Fibroblast of lung (primary cell): ENCODE measurements around the gene SPINK6. TPM values are rescaled to one million over a fixed set of nuclear protein-coding genes. Genes with fewer than 3 reads are reported as not detected.

Experiments
- DNase-seq, 2 donors: peaks; one replicate each; pipeline versions ENCODE4 v3.0.0 to v3.0.0-alpha.2; 2010; ENCODE audit warnings: low read depth in 2 of 2
- H2AFZ ChIP-seq: 2 replicates; pipeline ENCODE4 v1.5.1; 2012; ENCODE audit warnings: low read length, control low read depth, inconsistent platforms
- H3K27ac ChIP-seq: 2 replicates; pipeline ENCODE4 v1.5.1; 2011; ENCODE audit warnings: low read length, control low read depth; ENCODE audit not compliant: insufficient read depth
- H3K27me3 ChIP-seq: 2 replicates; pipeline ENCODE4 v1.5.1; 2011; ENCODE audit warnings: mild to moderate bottlenecking, low read length; ENCODE audit not compliant: control insufficient read depth, insufficient read depth
- H3K36me3 ChIP-seq: 2 replicates; pipeline ENCODE4 v1.5.1; 2011; ENCODE audit warnings: low read length; ENCODE audit not compliant: control insufficient read depth, insufficient read depth
- H3K4me1 ChIP-seq: 2 replicates; pipeline ENCODE4 v1.5.1; 2011; ENCODE audit warnings: low read length; ENCODE audit not compliant: control insufficient read depth, insufficient read depth; ENCODE audit errors: extremely low read depth
- H3K4me2 ChIP-seq: 2 replicates; pipeline ENCODE4 v1.5.1; 2011; ENCODE audit warnings: low read length, control low read depth; ENCODE audit not compliant: insufficient read depth; ENCODE audit errors: extremely low read depth
- H3K4me3 ChIP-seq, 4 experiments: fragments of 200-600 bp in 1 of 4; sonication (generic) in 1 of 4; replicated peaks in 1 of 4; 2 replicates each; pipeline ENCODE4 v1.5.1; 2011 to 2016; ENCODE audit warnings: low read length in 4 of 4, low read depth in 3 of 4, mild to moderate bottlenecking in 3 of 4, control low read depth in 2 of 4, inconsistent platforms in 1 of 4, mixed read lengths in 1 of 4; ENCODE audit not compliant: insufficient read depth in 1 of 4; ENCODE audit errors: control extremely low read depth in 1 of 4
- H3K79me2 ChIP-seq: 2 replicates; pipeline ENCODE4 v1.5.1; 2012; ENCODE audit warnings: mild to moderate bottlenecking, low read length, inconsistent platforms; ENCODE audit not compliant: control insufficient read depth, insufficient read depth
- H3K9ac ChIP-seq: 2 replicates; pipeline ENCODE4 v1.5.1; 2011; ENCODE audit warnings: mild to moderate bottlenecking, low read length, control low read depth; ENCODE audit not compliant: insufficient read depth
- H3K9me3 ChIP-seq: 2 replicates; pipeline ENCODE4 v1.5.1; 2012; ENCODE audit warnings: low read depth, low read length; ENCODE audit not compliant: control insufficient read depth, insufficient read depth
- H4K20me1 ChIP-seq: 2 replicates; pipeline ENCODE4 v1.5.1; 2011; ENCODE audit warnings: low read length; ENCODE audit not compliant: control insufficient read depth, insufficient read depth; ENCODE audit errors: extremely low read depth
- CTCF ChIP-seq, 2 donors: IDR thresholded peaks in 1 of 2; conservative IDR thresholded peaks in 1 of 2; 1 replicate in 1 of 2; 2 replicates in 1 of 2; pipeline ENCODE4 v1.5.1; 2011 to 2012; ENCODE audit warnings: low read length in 2 of 2, control low read depth in 1 of 2, inconsistent platforms in 1 of 2, low read depth in 1 of 2, mild to moderate bottlenecking in 1 of 2
- EZH2 ChIP-seq: IDR thresholded peaks from 2 replicates; pipeline ENCODE4 v1.5.1; 2012; ENCODE audit warnings: low read length, control low read depth, mild to moderate bottlenecking; ENCODE audit errors: missing control alignments
- polyA plus RNA-seq, 2 donors: library from polyadenylated mRNA; depleted of rRNA in 1 of 2; stranded (reverse) in 1 of 2; unstranded in 1 of 2; fragments of >200 nt; gene quantifications; 2 replicates each; pipeline ENCODE4 v1.2.1, GENCODE V29; 2011 to 2012; ENCODE audit warnings: missing spikeins in 1 of 2
- total RNA-seq: library from RNA; depleted of rRNA; stranded (reverse); fragments of >200 nt; gene quantifications from 2 replicates; pipeline ENCODE4 v1.2.1, GENCODE V29; 2014

Gene SPINK6
- total and polyA plus RNA-seq, 2 donors (not counting 1 experiment from before 2014, with no cell fraction given), result not detected

DNA sequence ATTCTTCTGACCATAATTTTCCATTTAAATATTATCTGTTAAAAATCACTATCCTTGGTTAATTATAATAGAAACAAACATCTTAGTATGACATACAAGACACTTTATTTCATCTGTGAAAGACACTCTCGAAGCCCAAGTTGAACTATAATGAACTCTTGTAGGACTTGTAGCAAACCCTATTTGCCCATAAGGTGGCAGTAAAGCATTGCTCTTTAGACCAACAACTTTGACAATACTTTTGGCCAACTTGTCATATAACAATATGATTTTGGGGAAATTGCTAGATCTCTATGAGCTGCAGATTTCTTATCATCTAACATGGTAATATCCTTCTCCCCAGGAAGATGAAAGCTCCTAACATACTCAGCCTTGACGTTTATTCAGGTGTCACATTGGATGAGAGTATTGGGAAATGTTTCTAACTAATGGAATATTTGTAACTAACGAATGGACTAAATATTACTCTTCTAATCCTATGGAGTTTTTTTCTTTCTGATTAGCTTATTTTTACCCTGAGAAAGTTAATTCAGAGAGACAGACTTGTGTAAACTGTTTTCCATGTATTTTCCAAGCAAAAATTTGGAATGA lies 23.5 kb upstream of the SPINK6 start:
- H3K9ac ChIP-seq, result no peak overlapping the region
- no peaks in the 10 kb centered on the region for H3K27me3 ChIP-seq
- no peak overlapping the region for H3K27ac ChIP-seq
- no peak overlapping the region for H3K4me3 ChIP-seq
- no peak overlapping the region for H2AFZ ChIP-seq
- H4K20me1 ChIP-seq, result no peaks in the 10 kb centered on the region
- H3K4me2 ChIP-seq, result no peak overlapping the region
- TF ChIP-seq CTCF (conservative IDR thresholded peaks at IDR 0.05 in 1 of 2, IDR thresholded peaks at IDR 0.05 in 1 of 2; ENCODE audit: low read depth in 1 of 2, low read length in 2 of 2), result peak; percentile 72 to 77
- no peak for TF ChIP-seq EZH2
- no peaks in the 10 kb centered on the region for H3K79me2 ChIP-seq
- no peaks in the 10 kb centered on the region for H3K9me3 ChIP-seq
- H3K4me1 ChIP-seq, result no peaks in the 10 kb centered on the region
- H3K36me3 ChIP-seq, result no peaks in the 10 kb centered on the region
- DNase-seq, result peak; percentile 56 to 84

DNA sequence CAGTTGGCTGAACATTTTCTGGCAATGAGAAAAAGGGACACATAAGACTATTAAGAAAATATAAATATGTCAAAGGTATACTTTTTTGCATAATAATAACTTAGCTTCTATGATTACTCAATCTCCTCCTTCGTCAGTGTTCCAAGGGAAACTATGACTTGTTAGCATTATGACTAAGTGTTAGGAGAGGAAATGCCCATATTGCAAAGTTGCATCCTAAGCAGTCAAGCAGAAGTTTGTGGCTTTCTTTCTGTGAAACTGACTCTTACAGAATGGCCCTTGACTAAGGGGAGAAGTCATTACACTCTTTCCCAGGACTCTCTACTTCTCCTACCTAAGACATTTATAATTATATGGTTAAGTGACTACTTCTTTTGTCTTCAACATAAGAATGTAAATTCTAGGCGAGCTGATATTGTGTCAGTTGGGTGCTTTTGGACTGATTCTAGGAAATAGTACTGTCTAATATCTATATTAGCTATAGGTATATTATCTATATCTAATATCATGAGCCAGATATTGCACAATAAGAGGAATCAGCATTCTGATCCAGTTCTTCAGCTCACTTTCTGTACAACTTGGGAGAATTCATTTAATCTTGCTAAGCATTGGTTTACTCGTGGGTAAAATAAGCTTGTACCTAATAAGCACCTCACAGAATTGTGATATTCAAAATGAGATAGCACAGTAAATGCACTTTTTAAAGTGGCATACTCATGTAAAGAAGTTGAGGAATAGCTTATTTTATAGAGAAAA lies 16.4 kb upstream of the SPINK6 start:
- TF ChIP-seq CTCF (conservative IDR thresholded peaks at IDR 0.05 in 1 of 2, IDR thresholded peaks at IDR 0.05 in 1 of 2; ENCODE audit: low read depth in 1 of 2, low read length in 2 of 2) (no peak), EZH2 (no peak)
- Histone ChIP-seq H3K27me3 (no peaks in the 10 kb centered on the region), H4K20me1 (no peaks in the 10 kb centered on the region), H2AFZ (no peak overlapping the region), H3K79me2 (no peaks in the 10 kb centered on the region), H3K9ac (no peak overlapping the region), H3K4me1 (no peaks in the 10 kb centered on the region), H3K4me3 (no peak overlapping the region), H3K27ac (no peak overlapping the region), H3K9me3 (no peaks in the 10 kb centered on the region), H3K36me3 (no peaks in the 10 kb centered on the region), H3K4me2 (no peak overlapping the region)
- DNase-seq, result peak; percentile 80 to 83

DNA sequence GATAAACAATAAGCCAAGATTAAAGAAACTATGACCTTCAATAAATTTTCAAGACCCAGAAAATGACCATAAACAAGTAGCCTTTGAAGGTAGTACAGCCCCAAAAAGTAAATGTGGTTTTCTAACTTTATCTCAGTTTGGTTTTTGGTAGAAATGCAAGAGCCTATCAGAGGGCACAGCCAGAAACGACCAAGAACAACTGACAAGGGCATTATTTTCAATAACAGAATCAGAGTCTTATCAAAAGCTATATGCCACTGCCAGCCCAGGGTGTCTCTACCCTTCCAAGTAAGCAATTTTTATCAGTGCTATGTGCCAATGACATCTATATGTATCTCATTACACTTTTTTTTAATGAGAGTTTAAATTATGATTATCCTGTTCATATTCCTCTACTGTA lies 11.8 kb upstream of the SPINK6 start:
- H3K4me1 ChIP-seq, result no peaks in the 10 kb centered on the region
- no peaks in the 10 kb centered on the region for H4K20me1 ChIP-seq
- DNase-seq, result no peak
- no peak overlapping the region for H3K9ac ChIP-seq
- no peaks in the 10 kb centered on the region for H3K36me3 ChIP-seq
- H3K27ac ChIP-seq, result no peak overlapping the region
- no peak overlapping the region for H3K4me2 ChIP-seq
- TF ChIP-seq EZH2 (no peak), CTCF (conservative IDR thresholded peaks at IDR 0.05 in 1 of 2, IDR thresholded peaks at IDR 0.05 in 1 of 2; ENCODE audit: low read depth in 1 of 2, low read length in 2 of 2) (no peak)
- H3K4me3 ChIP-seq, result no peak overlapping the region
- no peaks in the 10 kb centered on the region for H3K9me3 ChIP-seq
- no peaks in the 10 kb centered on the region for H3K27me3 ChIP-seq
- no peaks in the 10 kb centered on the region for H3K79me2 ChIP-seq
- no peak overlapping the region for H2AFZ ChIP-seq
